SIG-M5 (cell line): ENCODE data around the gene MAPT.
"Not testable (repeated sequence)": the region's sequence is repeated elsewhere in the genome, so short reads cannot be mapped to it uniquely, and the experiment has no call there.

Source experiments
- DNase-seq: peaks from one replicate; lab custom pipeline; 2025; lab: John Stamatoyannopoulos, UW

The MAPT gene

GRCh38 chr17:45900723-45901415, 6.5 kb downstream of the MAPT start:
- DNase-seq, result no peak

GRCh38 chr17:45902892-45903346, 8.6 kb downstream of the MAPT start:
- DNase-seq, result no peak

DNA sequence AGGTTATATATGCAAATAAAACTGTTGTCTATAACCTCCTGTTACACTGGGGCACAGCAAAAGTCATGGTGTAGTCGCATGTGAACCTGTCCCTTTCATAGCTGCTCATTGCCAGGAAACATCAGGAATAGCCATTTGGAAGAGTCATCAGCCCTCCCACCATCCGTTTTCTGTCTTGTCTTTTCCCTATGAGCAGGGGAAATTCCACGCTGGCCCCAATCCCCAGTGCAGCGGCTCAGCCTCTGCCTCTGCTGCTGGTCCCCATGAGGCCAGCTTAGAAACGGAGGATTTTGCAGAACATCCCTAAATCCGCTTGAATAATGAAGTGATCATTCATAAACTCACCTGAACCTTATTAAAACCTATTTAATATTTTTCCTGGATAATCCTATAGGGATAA, 10.5 kb downstream of the MAPT start:
- DNase-seq, result no peak

DNA sequence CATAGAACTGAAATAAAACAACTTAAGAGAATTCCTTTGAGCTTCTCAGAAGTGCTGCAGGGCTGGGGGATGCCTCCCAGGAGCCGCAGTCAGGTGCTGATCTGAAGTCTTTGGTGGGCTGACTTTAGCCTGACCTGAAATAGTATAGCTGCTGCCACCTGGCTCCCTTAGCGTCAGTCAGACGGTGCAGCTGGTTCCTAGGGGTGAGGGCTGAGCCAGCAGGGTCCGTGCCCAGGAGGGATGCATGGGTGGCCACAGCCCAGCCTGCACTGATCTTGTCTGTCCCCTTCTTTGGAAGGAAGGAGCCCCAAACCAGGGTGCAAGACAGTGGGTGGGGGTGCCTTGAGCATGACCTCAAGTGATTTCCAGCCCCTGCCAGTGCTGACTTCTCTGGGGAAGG, 11.5 kb downstream of the MAPT start:
- no peak for DNase-seq

DNA sequence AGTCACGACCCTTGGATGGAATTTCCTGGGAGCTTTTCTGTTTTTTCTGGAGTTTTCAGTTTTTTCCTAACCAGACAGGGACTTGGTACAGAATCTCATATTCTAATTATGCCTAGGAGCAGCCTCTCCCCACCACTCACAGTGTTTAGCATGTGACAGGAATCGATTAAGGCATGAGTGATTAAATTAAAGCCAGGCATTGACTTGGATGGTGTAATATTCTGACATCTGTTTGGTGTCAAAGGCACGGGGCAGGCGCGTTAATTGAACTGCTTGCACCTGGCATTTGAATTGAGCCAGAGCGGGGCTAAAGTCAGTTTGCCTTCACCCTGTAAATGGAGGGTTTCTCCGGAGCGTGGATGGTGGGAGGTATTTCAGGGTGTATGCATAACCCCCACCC, 11.9 kb downstream of the MAPT start:
- DNase-seq, result no peak

GRCh38 chr17:45906927-45907622, 12.7 kb downstream of the MAPT start:
- no peak for DNase-seq

DNA sequence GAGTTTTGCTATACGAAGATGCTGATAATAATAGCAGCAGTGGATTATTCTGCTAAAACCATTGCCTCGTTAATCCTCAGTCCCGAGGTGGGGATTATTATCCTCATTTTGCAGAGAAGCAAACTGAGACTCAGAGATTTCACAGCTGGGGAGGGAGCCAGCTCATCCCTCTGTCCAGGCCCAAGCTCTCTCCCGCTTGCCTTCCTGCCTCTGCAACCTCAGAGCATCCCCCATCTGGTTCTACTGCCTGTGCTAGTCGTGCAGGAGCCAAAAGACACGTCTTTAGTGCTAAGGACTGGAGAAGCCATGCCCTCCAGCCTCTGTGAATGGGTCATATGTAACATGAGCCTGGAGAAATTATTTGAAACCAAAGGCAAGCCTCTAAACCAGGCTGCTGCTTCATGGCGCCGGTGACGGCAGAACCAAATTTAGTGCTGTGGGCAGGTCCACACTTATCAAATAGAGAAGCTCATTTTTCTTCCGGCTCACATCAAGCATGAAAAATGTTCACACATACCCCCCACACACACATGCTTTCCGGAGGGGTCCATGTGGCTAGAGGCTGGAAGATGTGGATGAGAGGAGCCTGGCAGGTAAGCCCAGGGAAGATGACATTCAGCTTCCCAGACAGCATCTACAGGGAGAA, 13.5 kb downstream of the MAPT start:
- DNase-seq, result no peak

DNA sequence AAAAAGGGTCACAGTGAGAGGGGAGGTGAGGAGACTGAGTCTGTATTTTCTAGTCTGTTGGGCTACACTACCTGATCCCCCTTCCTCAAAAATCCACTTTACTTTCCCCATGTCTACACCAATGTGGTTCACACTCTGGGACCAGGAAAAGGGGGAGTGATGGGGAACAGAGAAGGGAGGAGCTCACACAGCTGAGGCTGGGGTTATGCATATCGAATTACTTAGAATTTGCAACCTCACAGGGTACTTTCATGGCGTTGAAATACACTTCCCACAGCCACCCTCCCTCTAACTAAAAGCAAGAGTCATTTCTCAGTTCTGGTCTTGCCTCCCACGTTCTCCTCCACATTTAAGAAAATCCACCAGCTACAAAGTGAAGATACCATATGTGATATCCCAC, 14.1 kb downstream of the MAPT start:
- no peak for DNase-seq

- DNase-seq, result no peak
Measured at GRCh38 chr17:45908935-45909334, 14.6 kb downstream of the MAPT start.

DNA sequence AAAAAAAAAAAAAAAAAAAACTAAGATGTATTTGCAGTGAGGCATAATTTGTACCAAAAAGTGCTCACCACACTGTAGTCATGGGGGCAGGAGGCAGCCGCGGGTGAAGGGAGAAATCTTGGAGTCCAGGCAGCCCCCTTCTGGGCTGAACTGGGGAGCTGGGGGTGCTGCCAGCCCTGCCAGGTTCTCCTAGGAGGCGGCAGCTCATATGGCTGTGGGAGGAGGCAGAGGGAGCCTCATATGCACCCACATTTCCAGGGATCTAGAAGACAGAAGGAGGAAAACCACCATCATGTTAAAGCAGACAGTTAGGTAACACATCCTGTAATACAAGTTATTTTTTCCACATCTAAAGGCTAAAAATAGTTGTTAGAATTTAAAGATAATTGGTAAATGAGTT, 16.3 kb downstream of the MAPT start:
- no peak for DNase-seq

- DNase-seq, result no peak
Measured at GRCh38 chr17:45912319-45912718, 18.0 kb downstream of the MAPT start.

DNA sequence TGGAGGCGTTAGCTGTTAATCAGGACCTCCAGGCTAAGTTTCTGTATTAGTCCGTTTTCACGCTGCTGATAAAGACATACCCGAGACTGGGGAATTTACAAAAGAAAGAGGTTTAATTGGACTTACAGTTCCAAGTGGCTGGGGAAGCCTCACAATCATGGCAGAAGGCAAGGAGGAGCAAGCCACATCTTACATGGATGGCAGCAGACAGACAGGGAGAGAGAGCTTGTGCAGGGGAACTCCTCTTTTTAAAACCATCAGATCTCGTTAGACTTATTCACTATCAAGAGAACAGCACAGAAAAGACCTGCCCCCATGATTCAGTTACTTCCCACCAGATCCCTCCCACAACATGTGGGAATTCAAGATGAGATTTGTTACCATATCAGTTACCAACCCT, 18.7 kb downstream of the MAPT start:
- DNase-seq, result not testable (repeated sequence)

GRCh38 chr17:45914047-45914717, 19.8 kb downstream of the MAPT start:
- DNase-seq, result no peak

DNA sequence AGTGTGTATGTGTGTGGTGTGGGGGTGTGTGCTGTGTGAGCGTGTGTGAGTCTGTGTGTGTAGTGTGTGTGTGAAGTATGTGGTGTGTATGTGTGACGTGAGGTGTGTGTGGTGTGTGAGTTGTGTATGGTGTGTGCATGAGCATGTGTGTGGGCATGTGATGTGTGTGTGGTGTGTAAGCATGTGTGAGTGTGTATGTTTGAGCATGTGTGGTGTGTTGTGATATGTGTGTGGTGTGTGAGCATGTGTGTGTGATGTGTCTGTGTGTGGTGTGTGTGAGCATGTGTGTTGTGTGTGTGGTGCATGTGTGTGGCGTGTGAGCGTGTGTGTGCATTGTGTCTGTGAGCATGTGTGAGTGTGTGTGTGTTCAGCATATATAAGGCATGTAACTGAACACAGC, 20.9 kb downstream of the MAPT start:
- no peak for DNase-seq

DNA sequence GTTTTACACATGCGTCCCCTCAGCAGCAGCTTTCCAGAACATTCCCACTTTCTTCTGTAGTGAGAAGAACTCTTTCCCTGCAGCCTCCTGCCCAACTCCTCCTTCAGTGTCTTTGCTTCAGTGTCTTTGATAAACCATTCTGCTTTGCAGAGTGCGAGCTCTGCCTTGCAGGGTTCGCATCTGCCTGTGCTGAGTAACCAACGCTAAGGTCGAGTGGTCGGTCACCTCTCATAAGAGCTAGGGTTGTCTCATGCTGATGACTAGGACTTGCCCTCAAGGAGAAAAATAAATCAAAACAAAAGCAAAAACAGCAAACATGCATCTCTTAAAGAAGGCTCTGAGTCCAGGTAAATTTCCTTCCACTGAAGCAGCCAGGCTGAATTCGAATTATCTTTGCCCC, 22.7 kb downstream of the MAPT start:
- no peak for DNase-seq

DNA sequence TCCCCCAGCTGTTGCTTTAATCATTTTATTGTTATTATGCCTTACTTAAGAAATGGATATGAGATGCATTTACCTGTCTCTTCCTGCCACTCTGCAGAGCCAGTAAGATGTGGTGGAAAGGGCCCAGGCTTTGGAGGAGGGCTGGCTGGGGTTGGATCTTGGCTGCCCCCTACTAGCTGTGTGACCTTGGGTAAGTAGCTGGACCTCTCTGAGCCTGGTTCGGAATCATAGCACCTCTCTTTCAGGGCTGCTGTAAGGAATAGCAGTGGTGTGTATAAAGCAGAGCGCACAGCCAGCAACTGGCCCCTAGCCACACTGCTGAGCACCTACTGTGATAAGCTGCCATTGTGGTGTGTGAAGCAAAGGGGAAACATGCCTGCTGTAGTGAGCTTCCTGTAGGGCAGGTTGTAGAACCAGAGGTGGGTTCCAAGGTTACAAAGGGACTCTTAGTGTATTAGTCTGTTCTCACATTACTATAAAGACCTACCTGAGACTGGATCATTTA, 23.9 kb downstream of the MAPT start:
- no peak for DNase-seq

DNA sequence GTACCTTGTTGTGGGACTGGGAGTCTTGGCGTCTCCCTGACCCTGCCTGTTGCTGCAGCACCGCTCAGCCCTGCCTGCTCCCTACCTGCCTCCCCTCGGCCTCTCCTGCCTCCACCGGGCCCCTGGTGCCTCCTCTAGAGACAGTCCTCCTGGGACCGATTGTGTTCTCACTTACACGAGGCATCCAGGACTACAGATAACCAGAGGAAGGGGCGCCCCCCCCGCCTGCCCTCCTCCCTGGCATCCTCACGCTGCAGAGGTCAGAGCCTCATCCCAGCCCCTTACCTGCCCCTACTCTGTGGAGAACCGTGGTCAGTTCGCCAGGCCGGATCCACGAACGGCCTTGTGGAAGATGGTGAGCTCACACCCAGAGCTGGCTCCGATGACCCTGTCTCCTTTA, 24.8 kb downstream of the MAPT start:
- DNase-seq, result no peak

DNA sequence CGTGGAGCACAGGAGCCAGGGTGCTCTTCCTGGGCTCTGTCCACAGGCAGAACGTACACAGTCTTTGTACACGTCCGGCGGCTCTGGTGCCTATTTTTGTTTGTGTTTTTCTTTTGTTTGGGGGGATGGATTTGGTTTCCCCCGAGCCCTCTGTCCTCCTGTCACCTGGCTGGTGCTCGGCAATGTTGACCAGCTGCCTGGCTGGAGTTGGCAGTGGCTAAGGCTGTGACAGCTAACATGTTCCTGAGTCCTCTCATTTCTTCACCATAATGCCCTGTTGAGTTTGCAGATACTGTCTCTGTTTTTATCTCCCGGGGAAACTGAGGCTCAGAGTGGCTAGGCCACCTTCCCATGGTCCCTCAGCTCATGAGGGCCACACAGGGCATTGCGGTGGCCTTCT, 25.7 kb downstream of the MAPT start:
- no peak for DNase-seq

- DNase-seq, result no peak
Measured at GRCh38 chr17:45923511-45924268, 29.3 kb downstream of the MAPT start.

- DNase-seq, result no peak
Measured at GRCh38 chr17:45924332-45924820, 30.0 kb downstream of the MAPT start.

GRCh38 chr17:45925311-45925710, 31.0 kb downstream of the MAPT start:
- DNase-seq, result no peak

DNA sequence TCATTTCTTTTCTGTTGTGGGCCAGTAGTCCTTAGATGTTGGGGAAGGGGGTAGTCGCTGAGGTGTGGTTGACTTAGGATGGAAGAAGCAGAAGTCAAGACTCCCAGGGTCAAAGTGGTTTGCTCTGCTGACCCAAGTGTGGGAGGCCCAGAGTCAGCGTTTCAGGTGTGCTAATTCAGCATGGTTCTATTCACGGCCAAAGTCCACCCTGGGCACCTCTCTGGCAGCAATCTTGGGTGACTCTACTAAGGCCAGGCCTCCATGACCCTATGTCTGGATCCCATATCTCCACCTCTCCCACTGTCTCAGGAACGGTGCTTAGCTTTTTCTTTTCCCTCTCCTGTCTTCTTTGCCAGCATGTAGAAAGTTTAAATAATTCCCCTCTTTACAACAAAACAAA, 32.9 kb downstream of the MAPT start:
- DNase-seq, result no peak
